GM18861 (cell line): ENCODE data around the gene S100A3.
"Not testable (repeated sequence)": the region's sequence is repeated elsewhere in the genome, so short reads cannot be mapped to it uniquely, and the experiment has no call there.

ENCODE experiments used
- ATAC-seq: cut with Tn5 transposase; IDR thresholded peaks from one replicate; pipeline ENCODE4 v1.9.1; 2021; ENCODE audit not compliant: unreplicated experiment

Gene S100A3

DNA sequence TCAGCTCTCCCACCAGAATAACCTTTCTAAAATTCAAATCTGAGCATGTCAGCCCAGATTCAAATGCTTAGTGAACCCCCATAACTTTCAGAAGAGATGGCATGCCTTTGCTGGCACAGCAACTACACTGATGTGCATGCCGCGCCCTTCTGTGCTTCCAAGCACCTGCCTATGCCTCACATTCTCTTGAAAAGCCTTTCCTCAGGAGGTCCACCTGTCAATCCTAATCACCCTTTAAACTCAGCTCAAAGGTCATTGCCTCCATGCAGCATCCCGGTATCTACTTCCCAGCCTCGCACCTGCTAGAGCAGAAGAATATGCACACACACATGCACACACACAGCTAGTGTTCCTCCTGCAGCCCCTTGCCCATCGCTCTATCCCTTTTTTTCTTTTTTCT, 21.8 kb upstream of the S100A3 start:
- no peak for ATAC-seq

DNA sequence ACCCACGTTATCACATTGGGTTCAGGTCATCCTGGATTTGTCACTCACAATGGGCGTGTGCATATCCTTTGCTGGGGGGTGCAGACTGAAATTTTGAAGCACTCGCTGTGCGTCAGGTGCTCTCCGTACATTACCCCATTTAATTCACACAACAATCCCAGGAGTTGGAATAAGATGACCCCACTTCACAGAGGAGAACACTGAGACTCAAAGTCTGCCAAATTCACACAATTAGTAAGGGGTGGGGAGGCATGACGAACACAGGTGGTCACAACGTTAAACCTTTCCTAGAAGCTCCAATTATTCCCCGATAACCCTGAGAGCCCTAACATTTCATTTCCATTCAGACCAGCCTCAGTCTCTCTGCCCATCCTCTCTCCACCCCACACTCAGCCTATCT, 20.4 kb upstream of the S100A3 start:
- ATAC-seq: no peak

DNA sequence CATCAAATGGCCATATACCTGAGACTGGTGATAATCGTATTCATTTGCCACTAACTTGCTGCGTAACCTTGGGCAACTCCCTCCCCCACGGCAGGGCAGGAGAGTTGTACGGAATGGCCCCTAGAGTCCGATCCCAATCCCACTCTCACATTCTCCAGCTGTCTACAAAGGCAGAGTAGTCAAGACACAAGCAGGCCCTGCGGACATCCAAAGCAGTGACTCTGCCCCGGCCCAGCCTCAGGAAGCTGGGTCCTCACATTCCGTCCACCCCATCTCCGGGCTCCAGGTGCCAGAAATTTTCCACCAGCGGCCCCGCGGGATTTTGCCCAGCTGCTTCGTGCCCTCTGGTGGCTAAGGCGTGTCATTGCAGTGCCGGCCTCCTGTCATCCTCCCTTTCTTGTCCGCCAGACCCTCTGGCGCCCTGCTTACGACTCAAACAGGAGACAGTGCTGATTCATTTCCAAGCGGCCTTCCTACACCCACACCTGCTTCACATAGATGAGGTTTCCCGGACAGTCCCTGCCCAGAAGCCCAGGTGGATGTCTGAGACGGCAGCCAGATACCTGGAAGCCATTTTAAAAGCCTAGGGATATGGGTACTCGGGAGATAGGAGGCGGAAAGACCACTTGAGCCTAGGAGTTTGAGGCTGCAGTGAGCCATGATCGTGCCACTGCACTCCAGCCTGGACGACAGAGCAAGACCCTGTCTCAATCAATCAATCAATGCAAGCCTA, 19.5 kb upstream of the S100A3 start:
- ATAC-seq: no peak

DNA sequence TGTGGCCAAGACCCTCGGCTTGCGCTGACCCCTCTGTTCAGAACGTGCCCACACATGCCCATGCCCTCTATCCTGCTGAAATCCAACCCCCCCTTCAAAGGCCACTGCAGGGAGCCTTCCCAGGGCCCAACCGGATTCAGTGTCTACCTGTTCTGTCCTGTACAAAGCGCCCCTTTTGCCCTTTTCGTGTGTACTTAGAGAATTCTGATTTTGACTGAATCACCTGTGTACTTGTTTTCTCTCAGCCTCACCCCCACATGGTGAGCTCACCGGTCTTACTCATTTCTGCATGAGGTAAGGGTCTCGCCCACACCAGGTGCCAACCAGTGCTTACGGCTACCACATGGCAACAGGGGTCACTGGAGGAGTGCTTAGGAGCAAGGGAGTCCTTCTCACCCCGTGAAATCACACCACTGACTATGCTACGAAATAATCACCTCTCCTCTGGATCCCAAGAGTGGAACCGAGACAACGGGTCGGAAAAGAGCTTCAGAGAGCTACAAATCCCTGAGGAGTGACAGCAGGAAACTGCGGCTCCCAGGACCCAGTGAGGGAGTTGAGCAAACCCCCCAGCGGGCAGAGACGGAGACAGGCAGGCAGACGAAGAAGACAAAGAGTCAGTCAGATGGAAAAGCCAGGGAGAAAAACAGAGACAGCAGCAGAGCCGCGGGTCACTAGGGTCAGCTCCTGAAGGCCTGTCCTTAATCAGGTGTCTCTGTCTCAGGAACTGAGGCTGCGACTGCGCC, 18.7 kb upstream of the S100A3 start:
- no peak for ATAC-seq

DNA sequence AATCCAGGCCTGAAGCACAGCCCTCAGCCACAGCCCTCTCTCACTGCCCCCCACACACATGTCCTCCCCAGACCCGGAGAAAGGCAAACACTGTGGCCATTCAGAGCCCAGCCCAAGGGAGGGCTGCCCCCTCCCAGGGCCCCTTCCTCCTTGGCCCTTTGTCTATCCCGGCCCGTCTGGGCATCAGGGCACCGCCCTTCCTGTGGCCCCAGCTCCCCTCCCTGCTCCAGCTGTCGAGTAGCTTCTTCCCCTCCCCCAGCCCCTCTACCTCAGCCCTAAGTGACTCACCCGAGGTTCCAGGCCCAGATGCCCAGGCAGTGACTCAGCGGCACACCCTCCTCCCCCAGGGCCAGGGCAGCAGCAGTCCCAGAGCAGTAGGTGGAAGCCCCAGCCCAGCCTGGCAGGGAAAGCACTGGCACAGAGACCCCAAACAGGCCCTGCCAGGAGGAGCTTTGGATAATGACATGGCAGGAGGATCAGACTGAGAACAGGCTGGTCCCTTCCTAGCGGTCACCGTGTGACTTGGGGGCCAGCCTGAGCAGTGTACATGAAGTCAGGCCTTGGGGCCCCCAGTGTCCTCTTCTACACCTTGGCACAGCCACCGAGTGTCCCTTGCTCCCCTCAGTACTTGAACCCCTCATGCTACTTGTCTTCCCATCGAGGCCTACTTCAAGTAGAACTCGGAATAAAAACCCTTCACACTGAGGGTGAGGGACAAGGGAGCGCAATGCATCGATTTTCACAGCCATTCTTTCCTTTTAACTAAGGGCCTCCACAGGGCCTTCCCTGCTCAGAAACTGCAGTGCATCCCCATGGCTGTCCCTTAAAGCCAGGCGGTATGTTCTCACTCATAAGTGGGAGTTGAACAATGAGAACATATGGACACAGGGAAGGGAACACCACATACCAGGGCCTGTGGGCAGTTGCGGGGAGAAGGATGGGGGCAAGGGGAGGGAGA, 17.6 kb upstream of the S100A3 start:
- no peak for ATAC-seq

DNA sequence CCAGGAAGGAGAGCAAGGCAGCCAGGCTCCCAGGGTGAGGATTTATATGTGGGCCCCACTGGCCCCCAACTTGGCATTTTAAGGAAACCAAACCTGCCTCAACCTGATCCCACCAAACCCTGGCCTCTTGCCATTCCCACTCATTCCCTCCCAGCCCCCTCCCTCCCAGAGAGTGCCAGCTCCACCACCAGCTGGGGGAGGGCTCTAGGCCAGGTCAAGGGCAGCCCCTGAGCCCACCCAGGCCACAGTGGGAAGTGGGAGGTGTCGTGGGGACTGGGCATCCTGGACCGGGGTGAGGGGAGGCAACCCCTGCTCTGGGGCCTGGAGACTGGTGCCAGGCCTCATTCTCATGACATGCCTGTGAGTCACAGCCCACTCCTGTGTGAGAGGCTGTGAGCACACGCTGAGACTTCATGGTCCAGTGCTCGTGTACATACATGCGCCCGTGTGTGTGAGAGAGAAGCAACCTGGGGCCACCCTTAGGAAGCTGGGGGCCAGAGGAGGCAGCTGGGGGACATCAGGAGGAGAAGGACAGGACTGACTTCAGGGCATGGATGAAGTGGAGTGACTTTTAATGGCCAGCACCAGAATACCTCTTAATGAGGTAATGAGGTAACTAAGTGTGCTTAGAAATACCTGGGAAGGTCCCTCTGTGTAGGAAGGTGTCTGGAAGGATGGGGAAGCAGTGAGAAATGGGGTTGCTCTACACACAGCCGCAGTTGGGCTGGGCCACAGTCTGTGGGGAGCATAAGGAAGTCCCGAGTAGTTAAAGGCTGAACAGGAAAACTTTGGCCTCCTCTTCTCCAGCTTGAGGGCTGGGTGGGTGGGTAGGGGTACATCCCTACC, 16.7 kb upstream of the S100A3 start, which contains the start of gene S100A2:
Gene S100A2, minus strand, starts transcription at position 316 of the 846 bp plus-strand sequence. CDS start 1,967 bp downstream, outside the sequence.
- no peak for ATAC-seq

DNA sequence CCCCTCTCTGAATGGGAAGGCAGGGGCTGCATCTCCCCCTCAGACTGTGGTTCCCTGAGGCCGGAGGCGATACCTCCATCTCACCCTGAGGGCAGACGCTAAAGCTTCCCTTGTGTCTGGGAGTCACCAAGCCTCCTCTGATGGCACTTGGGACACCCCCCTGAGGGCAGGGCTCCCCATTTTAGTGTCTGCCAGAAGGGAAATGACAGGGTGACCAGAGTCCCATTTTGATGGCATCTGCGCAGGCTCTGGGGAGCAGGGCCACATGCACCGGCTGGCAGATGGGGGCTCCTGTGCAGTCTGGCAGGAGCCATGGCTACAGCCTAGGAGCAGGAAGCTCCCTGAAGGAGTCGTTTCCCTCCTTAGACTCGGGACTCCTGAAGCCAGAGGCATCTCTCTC, 14.9 kb upstream of the S100A3 start:
- ATAC-seq: no peak

DNA sequence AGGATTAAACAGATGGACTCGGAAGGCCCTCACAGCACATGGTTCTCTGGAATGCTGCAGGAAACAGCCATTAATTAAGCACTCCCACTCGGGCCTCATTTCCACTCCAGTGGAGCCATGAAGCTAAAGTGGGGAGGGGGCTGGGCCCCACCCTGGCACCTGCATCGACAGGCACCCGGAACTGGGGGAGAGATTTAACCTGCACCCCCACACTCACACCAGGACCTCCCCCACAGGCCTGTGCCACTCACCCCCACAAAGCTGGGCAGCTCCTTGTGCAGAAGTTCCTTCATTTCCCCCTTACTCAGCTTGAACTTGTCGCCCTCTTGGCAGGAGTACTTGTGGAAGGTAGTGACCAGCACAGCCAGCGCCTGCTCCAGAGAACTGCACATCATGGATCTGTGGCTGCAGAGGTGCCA, 14.4 kb upstream of the S100A3 start:
- no peak for ATAC-seq

DNA sequence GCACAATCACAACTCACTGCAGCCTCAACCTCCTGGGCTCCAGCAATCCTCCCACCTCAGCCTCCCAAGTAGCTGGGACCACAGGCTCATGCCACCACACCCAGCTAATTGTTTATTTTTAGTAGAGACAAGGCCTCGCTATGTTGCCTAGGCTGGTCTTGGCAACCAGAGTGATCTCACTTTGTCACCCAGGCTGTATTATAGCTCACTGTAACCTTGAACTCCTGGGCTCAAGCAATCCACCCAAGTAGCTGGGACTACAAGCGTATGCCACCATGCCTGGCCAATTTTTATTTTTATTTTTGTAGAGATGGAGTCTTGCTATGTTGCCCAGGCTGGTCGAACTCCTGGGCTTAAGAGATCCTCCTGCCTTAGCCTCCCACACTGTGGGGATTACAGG, 13.0 kb upstream of the S100A3 start:
- not testable (repeated sequence) for ATAC-seq

DNA sequence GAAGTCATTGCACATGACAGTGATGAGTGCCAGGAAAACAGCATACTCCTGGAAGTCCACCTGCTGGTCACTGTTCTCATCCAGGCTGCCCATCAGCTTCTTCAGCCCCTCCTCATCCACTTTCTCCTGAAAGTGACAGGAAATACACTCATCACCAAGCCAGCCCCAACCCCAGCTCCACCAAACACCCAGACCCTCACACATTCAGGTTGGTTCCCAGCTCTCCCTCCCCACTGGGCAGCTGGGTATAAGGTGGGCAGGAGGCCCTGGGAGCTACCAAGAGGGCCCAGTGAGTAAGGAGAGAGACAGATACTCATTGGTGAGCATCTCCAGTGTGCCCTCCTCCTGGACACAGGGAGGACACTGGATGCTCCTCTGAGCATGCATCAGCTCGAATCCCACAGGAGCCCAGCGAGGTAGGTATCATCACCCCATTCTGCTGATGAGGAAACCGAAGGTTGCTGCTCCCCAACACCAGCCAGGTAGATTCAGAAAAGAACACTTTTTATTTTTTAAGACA, 12.5 kb upstream of the S100A3 start:
- ATAC-seq: no peak

DNA sequence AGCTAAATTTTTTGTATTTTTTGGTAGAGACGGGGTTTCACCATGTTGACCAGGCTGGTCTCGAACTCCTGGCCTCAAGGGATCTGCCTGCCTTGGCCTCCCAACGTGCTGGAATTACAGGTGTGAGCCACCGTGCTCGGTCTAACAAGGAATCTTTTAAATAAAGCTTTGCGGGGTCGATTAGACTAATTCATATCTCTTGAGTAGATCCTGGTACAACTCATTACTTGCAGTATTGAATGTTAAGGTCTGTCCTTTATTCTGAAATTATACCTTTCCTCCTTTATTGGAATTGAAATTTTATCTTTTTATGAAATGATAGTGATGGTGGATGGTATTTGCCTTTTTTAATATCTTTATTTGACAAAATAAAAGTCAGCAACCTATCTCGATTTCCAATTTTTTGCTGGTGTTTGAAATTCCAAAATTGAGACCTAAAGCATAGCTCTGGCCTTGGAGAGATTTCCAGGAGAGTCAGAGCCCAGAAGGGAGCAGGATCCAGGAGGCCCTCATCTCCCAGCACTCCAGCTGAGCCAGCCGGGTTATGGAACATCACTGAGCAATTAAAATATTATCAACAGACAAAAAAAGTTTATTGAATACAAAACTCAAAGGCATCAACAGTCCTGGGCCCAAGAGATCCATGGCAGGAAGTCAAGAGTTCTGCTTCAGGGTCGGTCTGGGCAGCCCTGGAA, 11.9 kb upstream of the S100A3 start:
- ATAC-seq: no peak

DNA sequence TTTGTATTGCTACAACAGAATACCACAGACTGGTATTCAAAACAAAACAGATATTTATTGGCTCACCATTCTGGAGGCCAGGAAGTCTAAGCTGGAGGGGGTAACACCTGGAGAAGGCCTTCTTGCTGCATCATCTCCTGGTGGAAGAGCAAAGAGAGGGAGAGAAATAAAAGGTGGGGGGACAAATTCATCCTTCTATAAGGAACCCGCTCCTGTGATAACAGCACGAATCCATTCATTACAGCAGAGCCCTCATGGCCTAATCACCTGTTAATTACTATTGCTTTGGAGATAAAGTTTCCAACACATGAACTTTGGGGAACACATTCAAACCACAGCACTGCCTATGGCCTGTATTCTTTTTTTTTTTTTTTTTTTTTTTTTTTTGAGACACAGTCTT, 11.2 kb upstream of the S100A3 start:
- ATAC-seq: no peak

DNA sequence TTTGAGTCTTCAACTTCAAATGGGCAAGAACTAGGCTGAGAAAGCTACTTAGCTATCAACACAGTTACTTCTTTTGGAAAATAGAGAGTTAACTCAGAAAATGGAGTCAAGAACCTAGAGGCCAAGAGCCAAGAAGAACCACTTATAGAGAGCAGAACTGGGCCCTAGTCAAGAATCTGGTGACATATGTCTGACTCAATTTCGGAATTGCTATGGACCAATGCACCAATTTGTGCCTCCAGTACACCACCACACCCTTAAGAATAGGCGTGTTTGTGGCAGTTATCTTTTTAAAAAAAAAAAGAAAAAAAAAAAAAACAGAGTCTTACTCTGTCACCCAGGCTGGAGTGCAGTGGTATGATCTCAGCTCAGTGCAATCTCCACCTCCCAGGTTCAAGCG, 8.8 kb upstream of the S100A3 start:
- no peak for ATAC-seq

DNA sequence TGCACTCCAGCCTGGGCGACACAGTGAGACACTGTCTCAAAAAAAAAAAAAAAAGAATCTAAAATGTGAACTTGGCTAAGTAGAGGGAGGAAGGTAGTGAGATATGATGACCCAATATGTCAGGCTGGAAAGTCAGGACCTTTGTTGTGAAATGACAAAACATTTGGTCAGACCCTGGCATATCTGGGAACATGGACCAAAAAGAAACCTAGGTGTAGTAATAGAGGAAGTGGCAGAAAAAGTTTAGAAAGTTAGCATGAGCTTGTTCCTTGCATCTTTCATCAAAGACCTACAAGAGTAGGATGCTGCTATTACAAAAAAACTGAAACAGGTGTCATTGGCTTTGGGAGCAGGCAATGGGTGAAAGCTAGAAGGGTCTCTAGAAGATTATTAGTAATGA, 7.3 kb upstream of the S100A3 start:
- ATAC-seq: no peak

DNA sequence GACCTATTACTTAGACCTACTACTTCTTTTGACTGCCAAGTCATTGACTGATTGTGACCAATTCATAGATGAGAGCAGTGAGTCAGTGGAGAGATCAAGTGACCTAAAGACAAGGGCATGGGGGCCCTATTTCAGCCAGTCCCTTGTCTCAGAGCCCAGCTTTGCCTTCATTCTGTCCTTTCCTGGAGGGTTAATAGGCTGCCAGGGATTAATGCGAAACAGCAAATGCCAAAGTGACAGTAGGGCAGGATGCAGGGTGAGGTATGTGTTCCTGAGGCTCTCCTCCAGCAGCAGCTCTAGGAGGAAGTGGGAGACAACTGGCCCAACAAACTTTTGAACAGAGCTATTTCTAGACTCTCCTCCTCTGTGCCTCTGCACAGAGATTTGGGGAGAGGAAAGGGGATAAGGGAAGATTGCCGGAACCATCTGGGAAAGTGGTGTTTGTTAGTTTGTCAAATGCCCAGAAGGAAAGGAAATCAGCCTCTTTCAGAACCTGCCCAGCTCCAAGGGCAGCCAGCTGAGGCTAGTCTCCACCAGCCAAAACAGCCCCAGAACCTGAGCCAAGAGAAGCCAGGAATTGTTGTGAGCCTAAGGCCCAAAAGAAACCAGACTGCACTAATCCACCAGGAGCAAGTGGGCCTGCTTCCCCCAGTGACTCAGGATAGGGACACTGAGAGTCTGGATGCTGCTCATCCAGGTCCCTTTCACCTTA, 4.9 kb upstream of the S100A3 start:
- no peak for ATAC-seq

DNA sequence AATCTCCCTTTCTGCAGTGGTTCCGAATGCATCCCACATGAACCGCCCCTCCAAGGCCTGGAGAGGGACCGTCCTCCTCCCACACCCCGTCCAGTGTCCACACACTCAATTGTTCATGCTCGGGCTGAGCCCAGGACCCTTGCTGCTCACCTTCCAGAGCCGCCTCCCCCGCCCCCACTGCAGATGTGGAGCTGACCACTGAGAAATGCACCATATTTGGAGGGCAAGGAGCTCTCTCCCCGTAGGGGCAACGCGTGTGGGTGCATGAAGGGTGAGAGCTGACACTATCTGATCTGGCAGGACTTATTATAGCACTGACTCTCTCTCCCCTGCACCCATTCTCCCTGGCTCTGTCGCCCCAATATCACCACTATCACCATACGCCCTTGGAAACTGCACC, 4.0 kb upstream of the S100A3 start:
- no peak for ATAC-seq

DNA sequence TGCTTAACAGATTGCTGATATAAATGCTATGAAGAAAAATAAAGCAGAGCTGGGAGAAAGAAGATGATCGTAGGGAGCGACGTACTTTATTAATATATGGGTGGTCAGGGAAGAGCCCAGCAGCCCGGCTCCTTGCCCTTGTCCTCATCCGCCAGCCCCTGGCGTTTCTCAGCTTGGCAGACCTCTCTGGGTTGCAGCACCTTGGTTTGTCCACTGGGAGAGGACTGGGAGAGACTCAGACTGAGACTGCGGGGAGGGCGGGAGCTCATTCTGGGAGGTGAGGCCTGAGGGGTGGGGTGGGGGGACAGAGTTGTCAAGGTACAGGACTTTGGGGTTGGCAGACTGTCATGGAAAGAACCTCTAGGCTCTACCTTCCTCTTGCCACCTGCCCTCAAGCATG, 3.3 kb upstream of the S100A3 start:
- ATAC-seq: no peak

DNA sequence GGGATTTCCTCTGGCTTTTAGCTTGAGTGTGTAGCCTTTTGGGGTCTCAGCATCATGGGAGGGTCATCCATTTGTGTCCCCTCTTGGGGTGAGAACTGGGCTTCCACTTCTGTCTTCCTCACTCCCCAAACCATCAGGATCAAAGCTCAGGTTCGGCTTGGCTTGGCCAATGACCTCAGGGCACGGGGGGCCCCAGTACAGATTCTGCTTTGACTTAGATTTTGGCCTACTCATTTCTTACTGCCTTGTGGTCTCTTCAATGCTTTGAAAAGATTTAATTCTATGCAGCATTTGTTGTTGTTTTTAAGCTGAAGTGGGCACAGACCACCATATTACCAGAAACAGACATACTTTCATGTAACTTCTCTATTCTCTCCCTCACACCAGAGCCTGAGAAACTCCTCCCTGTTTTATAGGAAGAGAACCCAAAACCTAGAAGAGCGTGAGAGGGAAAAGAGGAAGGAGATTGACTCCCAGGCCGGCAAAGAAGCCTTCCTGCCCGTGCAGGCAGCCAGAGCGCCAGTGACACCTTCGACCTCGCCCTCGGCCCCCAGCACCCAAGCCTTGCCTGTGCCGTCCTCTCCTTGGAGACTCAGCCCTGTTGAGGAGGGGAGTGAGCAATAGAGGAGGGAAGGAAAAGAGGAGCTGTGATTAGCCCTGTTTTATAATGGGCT, 1.9 kb upstream of the S100A3 start:
- ATAC-seq: no peak

DNA sequence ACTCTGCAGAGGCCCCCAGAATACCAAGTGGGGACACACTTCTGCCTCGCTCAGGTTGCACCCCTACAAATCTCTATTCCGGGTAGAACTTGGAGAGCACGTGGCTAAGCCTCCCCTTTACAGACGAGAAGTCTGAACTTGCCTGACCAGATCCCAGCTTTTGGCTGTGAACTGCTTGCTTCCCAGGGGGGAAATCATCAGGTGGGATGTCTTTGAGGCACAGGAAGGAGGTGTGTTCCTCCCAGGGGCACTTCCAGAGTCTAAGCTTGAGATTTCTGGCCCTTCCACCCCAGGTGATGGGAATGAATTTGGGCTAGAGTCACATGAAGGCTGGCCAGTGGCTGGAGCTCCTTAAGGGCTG, 1.3 kb upstream of the S100A3 start:
- no peak for ATAC-seq
